GM12891 (cell line): ENCODE results near the gene WWC2.

Source experiments
- PAX5 ChIP-seq: IDR thresholded peaks from 2 replicates; pipeline ENCODE4 v1.6.1; 2011; ENCODE audit warnings: low read length, moderate library complexity, mild to moderate bottlenecking; ENCODE audit not compliant: insufficient read depth, severe bottlenecking
- POLR2A ChIP-seq: IDR thresholded peaks from 2 replicates; pipeline ENCODE4 v1.6.1; 2011; ENCODE audit warnings: low read depth, low read length, control low read depth
- POLR2AphosphoS5 ChIP-seq: IDR thresholded peaks from 2 replicates; pipeline ENCODE4 v1.6.1; 2011; ENCODE audit warnings: low read depth, low read length, control low read depth
- POU2F2 ChIP-seq: IDR thresholded peaks from 2 replicates; pipeline ENCODE4 v1.6.1; 2011; ENCODE audit warnings: low read depth, mild to moderate bottlenecking, control low read depth, low read length, moderate library complexity
- TAF1 ChIP-seq: IDR thresholded peaks from 2 replicates; pipeline ENCODE4 v1.6.1; 2011; ENCODE audit warnings: low read depth, low read length, control low read depth

DNA sequence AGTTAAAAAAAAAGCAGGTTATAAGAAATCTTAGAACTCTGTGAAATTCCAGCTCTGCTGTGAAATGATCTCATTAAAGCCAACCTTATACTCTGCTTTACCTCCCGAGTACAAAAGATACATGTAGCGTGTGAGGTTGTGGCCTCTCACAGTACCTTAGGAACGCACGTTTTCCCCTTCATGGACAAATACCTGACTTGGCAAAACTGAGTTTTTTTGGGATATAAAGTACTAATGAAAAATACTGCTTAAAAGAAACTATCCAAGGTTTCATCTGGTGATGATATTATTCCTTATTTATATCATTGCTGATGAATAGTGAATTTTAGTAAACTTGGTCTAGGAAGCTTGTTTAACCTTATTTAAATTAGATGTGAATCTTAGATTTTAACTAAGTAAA, 48.9 kb downstream of the WWC2 start:
- TF ChIP-seq POLR2A (no peak), POLR2AphosphoS5 (no peak), TAF1 (no peak), POU2F2 (no peak), PAX5 (no peak)
